Thyroid gland (tissue), 4 donors: ENCODE data around the gene SLC22A17. TPM values are rescaled to one million over a fixed set of nuclear protein-coding genes. Genes with fewer than 3 reads are reported as not detected.

Experiments
- DNase-seq, 2 donors: peaks; one replicate each; pipeline ENCODE4 v3.0.0-alpha.2; 2019
- H3K27ac ChIP-seq, 3 donors: fragments of 200-600 bp; sonication (generic); 1 replicate in 2 of 3; 2 replicates in 1 of 3; pipeline ENCODE4 v1.5.1; 2016 to 2019; ENCODE audit warnings: mild to moderate bottlenecking in 1 of 3, moderate library complexity in 1 of 3
- H3K27me3 ChIP-seq: fragments of 200-600 bp; sonication (generic); one replicate; pipeline ENCODE4 v1.5.1; 2019
- H3K36me3 ChIP-seq, 2 donors: fragments of 200-600 bp; sonication (generic); one replicate each; pipeline ENCODE4 v1.5.1; 2016 to 2019
- H3K4me1 ChIP-seq, 2 donors: fragments of 200-600 bp; sonication (generic); one replicate each; pipeline ENCODE4 v1.5.1; 2017 to 2019
- H3K4me3 ChIP-seq, 3 donors: fragments of 200-600 bp; sonication (generic); replicated peaks in 1 of 3; 1 replicate in 2 of 3; 2 replicates in 1 of 3; pipeline ENCODE4 v1.5.1; 2016; ENCODE audit warnings: mild to moderate bottlenecking in 1 of 3
- H3K9me3 ChIP-seq: fragments of 200-600 bp; sonication (generic); one replicate; pipeline ENCODE4 v1.5.1; 2017
- CTCF ChIP-seq, 6 experiments: fragments of 200-600 bp in 3 of 6; fragments of 450-650 bp in 3 of 6; sonication (generic) in 3 of 6; IDR thresholded peaks; one replicate each; pipeline ENCODE4 v1.5.1; 2016 to 2019; ENCODE audit warnings: antibody characterized with exemption in 6 of 6, mild to moderate bottlenecking in 2 of 6, inconsistent platforms in 1 of 6, moderate library complexity in 1 of 6
- POLR2A ChIP-seq, 2 donors: fragments of 450-650 bp; IDR thresholded peaks; one replicate each; pipeline ENCODE4 v1.6.1; 2017; ENCODE audit warnings: antibody characterized with exemption in 2 of 2, mild to moderate bottlenecking in 2 of 2, moderate library complexity in 1 of 2
- WGBS, 2 donors: methylation state at CpG; one replicate each; pipeline ENCODE4 v1.1.5; 2017; 5-methylcytosine and 5-hydroxymethylcytosine counted together
- intact Hi-C: fragments of 100-400 bp; cut with DNase I; formaldehyde crosslinking; loops from one replicate; pipeline ENCODE4 v1.15.1; 2023
- total RNA-seq, 4 donors: library from RNA; depleted of rRNA; stranded (reverse); fragments of >200 nt; gene quantifications; one replicate each; pipeline ENCODE4 v1.2.3, GENCODE V29; 2016

The SLC22A17 gene
- total RNA-seq, 4 donors from 2014 or later = 27.5 to 94.2 (median 53.7) TPM

DNA sequence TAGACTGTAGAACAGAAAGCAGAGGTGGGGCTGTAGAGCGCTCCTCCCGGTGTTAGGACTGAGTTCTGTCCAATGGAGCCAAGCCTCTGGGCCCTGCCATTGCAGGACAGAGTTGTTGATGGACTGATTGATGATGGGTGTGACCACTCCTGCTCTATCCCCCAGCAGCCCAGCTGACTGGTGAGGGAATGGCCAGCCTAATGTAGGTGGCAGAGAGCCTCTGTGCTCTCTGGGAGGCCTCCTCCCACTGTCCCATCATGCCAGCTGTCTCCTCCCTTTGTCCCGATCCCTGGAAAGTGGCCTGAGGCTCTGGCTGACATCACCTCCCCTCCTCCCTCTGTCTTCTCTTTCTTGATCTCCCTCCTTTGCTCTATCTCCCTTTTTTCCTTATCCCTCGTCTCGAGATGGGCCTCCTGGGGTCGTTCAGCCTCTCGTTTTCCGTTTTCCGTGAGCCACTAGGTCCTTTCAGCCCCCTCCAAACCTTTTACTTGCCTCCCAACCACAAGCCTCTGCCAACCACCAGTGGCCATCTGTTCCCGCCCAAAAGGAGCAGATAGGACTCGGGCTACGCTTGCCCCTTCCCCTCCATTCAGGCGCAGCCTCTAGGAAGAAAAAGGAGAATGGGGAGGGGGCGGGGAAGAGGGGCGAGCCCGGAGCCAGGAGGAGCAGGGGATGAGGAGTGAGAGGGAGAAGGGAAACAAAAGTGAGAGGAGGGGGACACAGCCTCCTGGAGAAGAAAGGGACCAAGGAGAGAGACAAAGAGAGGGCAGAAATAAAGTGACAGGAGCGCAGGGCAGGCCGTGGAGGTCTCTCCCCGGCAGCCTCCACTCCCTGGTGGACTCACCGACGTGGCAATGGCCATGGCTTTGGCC is 11.7 kb upstream of the SLC22A17 start:
- no peak for TF ChIP-seq CTCF (IDR thresholded peaks at IDR 0.05)
- no peak for TF ChIP-seq POLR2A (IDR thresholded peaks at IDR 0.05)
- Histone ChIP-seq H3K36me3 (no peaks in the 10 kb centered on the region), H3K27ac (peak overlapping the region; percentile 68 to 88 (median 84)), H3K4me3 (peak overlapping the region in 2 of 3 donors; percentile 14 to 63), H3K4me1 (peaks cover 3 to 13% of the 10 kb centered on the region in 2 donors), H3K9me3 (no peaks in the 10 kb centered on the region), H3K27me3 (no peaks in the 10 kb centered on the region)
- DNase-seq = peak in 1 of 2 donors; percentile 20
- intact Hi-C loops = no loop called here
- WGBS, 2 donors = 19 to 20% methylated on average over 21 of the region's 21 CpGs

DNA sequence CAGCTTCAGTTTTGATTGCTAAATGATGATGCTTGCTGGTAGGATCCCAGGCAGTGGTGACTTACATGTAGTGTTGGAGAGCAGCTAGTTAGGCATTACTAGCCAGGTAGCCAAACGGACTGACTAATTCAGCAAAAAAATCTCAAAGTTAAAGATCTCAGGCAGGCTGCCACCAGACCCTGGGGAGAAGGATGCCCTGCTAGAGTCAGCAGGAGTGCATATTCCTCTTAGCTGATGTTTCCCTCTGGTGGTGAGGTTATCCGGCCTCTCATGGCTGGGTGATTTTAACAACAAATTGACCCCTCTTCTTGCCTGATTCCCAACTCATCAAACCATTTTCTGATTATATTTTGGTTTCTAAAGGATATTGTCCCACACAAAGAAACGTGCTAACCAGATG is 9.5 kb upstream of the SLC22A17 start:
- no peak for TF ChIP-seq POLR2A (IDR thresholded peaks at IDR 0.05)
- no peak for TF ChIP-seq CTCF (IDR thresholded peaks at IDR 0.05)
- Histone ChIP-seq H3K36me3 (no peaks in the 10 kb centered on the region), H3K4me3 (no peak overlapping the region), H3K4me1 (peaks cover 3 to 13% of the 10 kb centered on the region in 2 donors), H3K27me3 (no peaks in the 10 kb centered on the region), H3K27ac (no peak overlapping the region), H3K9me3 (no peaks in the 10 kb centered on the region)
- DNase-seq = no peak
- WGBS, 2 donors = 72 to 74% methylated on average over 3 of the region's 3 CpGs
- intact Hi-C loops = no loop called here

DNA sequence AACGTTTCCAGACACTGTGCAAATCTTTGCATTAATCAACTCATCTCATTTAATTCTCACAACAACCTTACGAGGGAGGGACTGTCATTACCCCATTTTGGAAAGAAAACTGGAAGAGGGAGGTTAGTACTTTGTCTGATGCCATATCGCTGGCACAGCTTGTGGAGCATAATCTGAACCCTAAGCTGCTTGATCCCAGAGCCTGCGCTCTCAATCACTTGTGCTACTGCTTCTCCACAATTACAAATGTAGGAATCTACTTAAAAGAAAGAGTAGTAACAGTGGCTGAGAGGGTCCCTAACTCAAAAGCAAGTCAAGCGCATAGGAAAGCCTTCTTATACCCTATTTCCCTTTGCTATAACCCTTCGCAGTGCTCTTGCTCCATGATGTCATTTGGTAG is 9.1 kb upstream of the SLC22A17 start:
- H3K36me3 ChIP-seq = no peaks in the 10 kb centered on the region
- TF ChIP-seq POLR2A (IDR thresholded peaks at IDR 0.05) = no peak
- TF ChIP-seq CTCF (IDR thresholded peaks at IDR 0.05) = no peak
- no peaks in the 10 kb centered on the region for H3K9me3 ChIP-seq
- H3K4me1 ChIP-seq = peaks cover 2 to 13% of the 10 kb centered on the region in 2 donors
- 80 to 90% methylated on average over 6 of the region's 6 CpGs for WGBS, 2 donors
- DNase-seq = no peak
- H3K27ac ChIP-seq = no peak overlapping the region
- no peak overlapping the region for H3K4me3 ChIP-seq
- intact Hi-C loops = no loop called here
- H3K27me3 ChIP-seq = no peaks in the 10 kb centered on the region

DNA sequence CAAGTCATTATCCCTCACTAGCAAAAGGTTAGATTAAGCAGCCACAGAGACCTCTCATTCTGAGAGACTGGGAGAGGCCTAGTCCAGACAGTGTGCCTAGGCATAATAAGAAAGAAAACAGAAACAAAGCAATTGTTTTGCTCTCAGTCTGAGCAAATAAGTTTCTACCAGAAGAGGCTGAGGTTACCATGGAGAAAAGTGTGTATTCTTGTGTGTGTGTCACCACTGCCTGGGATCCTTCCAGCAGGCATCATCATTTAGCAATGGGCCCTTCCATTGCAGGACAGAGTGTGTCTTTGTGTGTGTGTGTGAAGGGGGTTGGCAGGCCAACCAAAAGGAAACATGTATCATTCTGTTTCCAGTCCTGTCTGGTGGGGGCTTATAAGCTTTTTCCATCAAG is 8.6 kb upstream of the SLC22A17 start:
- H3K27me3 ChIP-seq = no peaks in the 10 kb centered on the region
- H3K4me1 ChIP-seq = peaks cover 0 to 13% of the 10 kb centered on the region in 2 donors
- H3K27ac ChIP-seq = no peak overlapping the region
- H3K36me3 ChIP-seq = no peaks in the 10 kb centered on the region
- no peaks in the 10 kb centered on the region for H3K9me3 ChIP-seq
- H3K4me3 ChIP-seq = no peak overlapping the region
- intact Hi-C loops = no loop called here
- no peak for TF ChIP-seq CTCF (IDR thresholded peaks at IDR 0.05)
- no peak for TF ChIP-seq POLR2A (IDR thresholded peaks at IDR 0.05)
- no peak for DNase-seq

- no peaks in the 10 kb centered on the region for H3K36me3 ChIP-seq
- H3K4me1 ChIP-seq = peaks cover 0 to 9% of the 10 kb centered on the region in 2 donors
- no peaks in the 10 kb centered on the region for H3K27me3 ChIP-seq
- no peak overlapping the region for H3K27ac ChIP-seq
- 66 to 83% methylated on average over 9 to 11 of the region's 11 CpGs for WGBS, 2 donors
- no peaks in the 10 kb centered on the region for H3K9me3 ChIP-seq
- TF ChIP-seq POLR2A (IDR thresholded peaks at IDR 0.05) (no peak), CTCF (IDR thresholded peaks at IDR 0.05) (no peak)
- intact Hi-C loops = no loop called here
- DNase-seq = no peak
- no peak overlapping the region for H3K4me3 ChIP-seq
Measured at GRCh38 chr14:23360496-23360895, 7.8 kb upstream of the SLC22A17 start.
